ENCODE results near the gene PSMG3.

GRCh38 chr7:1535701-1536454 lies 34.0 kb downstream of the PSMG3 start:
- no peak for TF ChIP-seq CTCF (optimal IDR thresholded peaks at IDR 0.05 in 1 of 3, IDR thresholded peaks at IDR 0.05 in 1 of 3, conservative IDR thresholded peaks at IDR 0.05 in 1 of 3; ENCODE audit: extremely low read depth in 1 of 3, insufficient read depth in 2 of 3, low read length in 3 of 3)
- no peak for TF ChIP-seq EZH2 (IDR thresholded peaks at IDR 0.05; ENCODE audit: low read length)
